Peyer's patch (tissue), 4 donors: Measurements from ENCODE around the gene PAK4. TPM values are rescaled to one million over a fixed set of nuclear protein-coding genes. Genes with fewer than 3 reads are reported as not detected.

Experiments used
- DNase-seq, 3 donors: peaks; one replicate each; pipeline ENCODE4 v3.0.0-alpha.2; 2017 to 2019
- H3K27ac ChIP-seq, 4 donors: fragments of 200-600 bp; sonication (generic); one replicate each; pipeline ENCODE4 v1.5.1; 2016 to 2019
- H3K27me3 ChIP-seq, 2 donors: fragments of 200-600 bp; sonication (generic); one replicate each; pipeline ENCODE4 v1.5.1; 2019
- H3K36me3 ChIP-seq, 3 donors: fragments of 200-600 bp; sonication (generic); one replicate each; pipeline ENCODE4 v1.5.1; 2016 to 2019
- H3K4me1 ChIP-seq, 4 donors: fragments of 200-600 bp; sonication (generic); one replicate each; pipeline ENCODE4 v1.5.1; 2016 to 2019
- H3K4me3 ChIP-seq, 4 donors: fragments of 200-600 bp; sonication (generic); 1 replicate in 3 of 4; 2 replicates in 1 of 4; pipeline ENCODE4 v1.5.1; 2016 to 2019; ENCODE audit warnings: mild to moderate bottlenecking in 1 of 4
- H3K9me3 ChIP-seq, 4 donors: fragments of 200-600 bp; sonication (generic); one replicate each; pipeline ENCODE4 v1.5.1; 2016 to 2019; ENCODE audit warnings: mild to moderate bottlenecking in 1 of 4
- CTCF ChIP-seq, 6 experiments: fragments of 450-650 bp in 4 of 6; fragments of 200-600 bp in 2 of 6; sonication (generic) in 1 of 6; IDR thresholded peaks; one replicate each; pipeline ENCODE4 v1.5.1; 2017 to 2019; ENCODE audit warnings: antibody characterized with exemption in 6 of 6, mild to moderate bottlenecking in 3 of 6, moderate library complexity in 1 of 6
- POLR2A ChIP-seq, 2 donors: fragments of 450-650 bp; IDR thresholded peaks; one replicate each; pipeline ENCODE4 v1.5.1; 2017; ENCODE audit warnings: antibody characterized with exemption in 2 of 2, mild to moderate bottlenecking in 2 of 2, moderate library complexity in 2 of 2
- total RNA-seq, 4 donors: library from RNA; depleted of rRNA; stranded (reverse); fragments of >200 nt; gene quantifications; one replicate each; pipeline ENCODE4 v1.1.0, GENCODE V29; 2016

PAK4 gene
- total RNA-seq, 4 donors from 2014 or later: 24.8 to 73.0 (median 45.7) TPM

GRCh38 chr19:39125199-39125553, 410 bp upstream of the PAK4 start:
- DNase-seq: no peak
- H3K27me3 ChIP-seq: no peaks in the 10 kb centered on the region
- peak overlapping the region; percentile 80 to 94 (median 88) for H3K27ac ChIP-seq
- no peaks in the 10 kb centered on the region for H3K36me3 ChIP-seq
- H3K4me1 ChIP-seq: peaks cover 0 to 41% (median 3%) of the 10 kb centered on the region in 4 donors
- peak overlapping the region; percentile 69 to 85 (median 77) for H3K4me3 ChIP-seq
- no peaks in the 10 kb centered on the region for H3K9me3 ChIP-seq
- TF ChIP-seq CTCF (IDR thresholded peaks at IDR 0.05) (peak in 1 of 6 experiments; percentile 5), POLR2A (IDR thresholded peaks at IDR 0.05) (no peak)

- peaks cover 0 to 54% (median 3%) of the 10 kb centered on the region in 4 donors for H3K4me1 ChIP-seq
- H3K9me3 ChIP-seq: no peaks in the 10 kb centered on the region
- peak overlapping the region; percentile 69 to 85 (median 77) for H3K4me3 ChIP-seq
- TF ChIP-seq POLR2A (IDR thresholded peaks at IDR 0.05) (peak; percentile 84 to 92), CTCF (IDR thresholded peaks at IDR 0.05) (no peak)
- peak in 2 of 3 donors; percentile 84 to 86 for DNase-seq
- H3K27me3 ChIP-seq: no peaks in the 10 kb centered on the region
- peak overlapping the region; percentile 80 to 94 (median 88) for H3K27ac ChIP-seq
- no peaks in the 10 kb centered on the region for H3K36me3 ChIP-seq
These were observed 964 bp downstream of the PAK4 start for GRCh38 chr19:39126312-39127187.

- H3K27ac ChIP-seq: peak overlapping the region in 3 of 4 donors; percentile 80 to 94 (median 91)
- H3K4me1 ChIP-seq: peaks cover 0 to 68% (median 3%) of the 10 kb centered on the region in 4 donors
- DNase-seq: peak in 1 of 3 donors; percentile 71
- TF ChIP-seq CTCF (IDR thresholded peaks at IDR 0.05): no peak
- TF ChIP-seq POLR2A (IDR thresholded peaks at IDR 0.05): no peak
- no peaks in the 10 kb centered on the region for H3K36me3 ChIP-seq
- peak overlapping the region in 2 of 4 donors; percentile 73 to 81 for H3K4me3 ChIP-seq
- no peaks in the 10 kb centered on the region for H3K9me3 ChIP-seq
- no peaks in the 10 kb centered on the region for H3K27me3 ChIP-seq
These were observed 2.4 kb downstream of the PAK4 start for GRCh38 chr19:39127812-39128515.

- DNase-seq: peak in 2 of 3 donors; percentile 82
- H3K9me3 ChIP-seq: no peaks in the 10 kb centered on the region
- H3K36me3 ChIP-seq: no peaks in the 10 kb centered on the region
- H3K27me3 ChIP-seq: no peaks in the 10 kb centered on the region
- H3K4me3 ChIP-seq: peak overlapping the region in 2 of 4 donors; percentile 73 to 81
- TF ChIP-seq POLR2A (IDR thresholded peaks at IDR 0.05) (peak; percentile 39 to 72), CTCF (IDR thresholded peaks at IDR 0.05) (peak in 1 of 6 experiments; percentile 14)
- H3K4me1 ChIP-seq: peaks cover 0 to 75% (median 5%) of the 10 kb centered on the region in 4 donors
- H3K27ac ChIP-seq: peak overlapping the region in 3 of 4 donors; percentile 80 to 94 (median 91)
These were observed 3.0 kb downstream of the PAK4 start for GRCh38 chr19:39128516-39129079.

GRCh38 chr19:39129116-39129515, 3.5 kb downstream of the PAK4 start:
- no peaks in the 10 kb centered on the region for H3K9me3 ChIP-seq
- peaks cover 0 to 80% (median 5%) of the 10 kb centered on the region in 4 donors for H3K4me1 ChIP-seq
- TF ChIP-seq POLR2A (IDR thresholded peaks at IDR 0.05) (no peak), CTCF (IDR thresholded peaks at IDR 0.05) (no peak)
- no peaks in the 10 kb centered on the region for H3K27me3 ChIP-seq
- H3K4me3 ChIP-seq: peak overlapping the region in 1 of 4 donors; percentile 8
- DNase-seq: no peak
- no peaks in the 10 kb centered on the region for H3K36me3 ChIP-seq
- peak overlapping the region in 3 of 4 donors; percentile 29 to 94 (median 91) for H3K27ac ChIP-seq
